ENCODE data around the gene MEPCE. TPM values are rescaled to one million over a fixed set of nuclear protein-coding genes. Genes with fewer than 3 reads are reported as not detected.

The MEPCE gene
- total and polyA plus RNA-seq, 9 of the 15 experiments (the other 6 are each of a cell fraction or from before 2014, with no cell fraction given): 10.9 to 76.3 (median 44.1) TPM

- 86% methylated on average over 22 of the region's 32 CpGs for WGBS (ENCODE audit: insufficient coverage, low coverage, missing lambda C conversion rate)
- H3K4me1 ChIP-seq (replicated peaks in 1 of 2; ENCODE audit: control insufficient read depth in 2 of 2, insufficient read depth in 2 of 2, low read length in 2 of 2): peaks cover 0 to 27% of the 10 kb centered on the region in 2 experiments; a peak in 4 of 5 replicates
- CTCF ChIA-PET (ENCODE audit: low intra/inter-chr PET ratio): interaction anchor here (0.9 to 3.4 kb wide), 4 partner anchors 12 to 333 kb away, joined by 3 to 10 read pairs (median 3); no protein-coding TSS in a partner anchor
- TF ChIP-seq ZBTB7A (IDR thresholded peaks at IDR 0.05; ENCODE audit: borderline replicate concordance, control insufficient read depth, low read depth, low read length) (peak; percentile 16; the same call in 1 of the 2 replicates), BRCA1 (IDR thresholded peaks at IDR 0.05) (no peak), BRCA1 (CRISPR knock-in tag; IDR thresholded peaks at IDR 0.05) (no peak), ZNF324 (CRISPR knock-in tag; IDR thresholded peaks at IDR 0.05) (no peak), POLR2AphosphoS5 (IDR thresholded peaks at IDR 0.05; ENCODE audit: control insufficient read depth, insufficient read depth, low read depth, low read length) (peak; percentile 15; the same call in 1 of the 2 replicates), POU5F1 (IDR thresholded peaks at IDR 0.05; ENCODE audit: borderline replicate concordance, low read depth, low read length, partially characterized antibody) (no peak), POLR2G (IDR thresholded peaks at IDR 0.05; ENCODE audit: low read depth, low read length) (peak; percentile 56), RBFOX2 (IDR thresholded peaks at IDR 0.05; ENCODE audit: low read depth, low read length) (peak; percentile 56), KHSRP (IDR thresholded peaks at IDR 0.05) (no peak), ZNF586 (CRISPR knock-in tag; conservative IDR thresholded peaks at IDR 0.05) (no peak)
- H3K9ac ChIP-seq (ENCODE audit: insufficient read depth in 1 of 2, low read depth in 2 of 2, low read length in 2 of 2): no peak overlapping the region
- intact Hi-C loops (cut with micrococcal nuclease): loop anchor here (5.0 kb wide), 1 partner anchor 385 kb away; the partner anchor contains the start of gene SLC12A9
- H2AFZ ChIP-seq (ENCODE audit: low read depth, low read length): no peak overlapping the region
- H4K20me1 ChIP-seq (replicated peaks; ENCODE audit: control insufficient read depth, insufficient read depth, low read length): peaks cover 8% of the 10 kb centered on the region
- DNase-seq (ENCODE audit: extremely low read depth in 1 of 4, low spot score in 3 of 4): no peak
- no peaks in the 10 kb centered on the region for H3K27me3 ChIP-seq (ENCODE audit: control insufficient read depth in 2 of 2, insufficient read depth in 2 of 2, low read length in 2 of 2)
- H3K9me3 ChIP-seq (replicated peaks; ENCODE audit: control insufficient read depth, insufficient read depth, low read depth, low read length): no peaks in the 10 kb centered on the region
- no peak overlapping the region for H3K4me3 ChIP-seq
- in situ Hi-C loops (cut with MboI): loop anchor here (25.0 kb wide), 1 partner anchor 95 kb away; the partner anchor contains the start of gene SAP25
- no peaks in the 10 kb centered on the region for H3K9me1 ChIP-seq (ENCODE audit: control insufficient read depth, insufficient read depth, low read length)
- peaks cover 3% of the 10 kb centered on the region; the same call in 1 of the 3 replicates for H3K79me2 ChIP-seq (ENCODE audit: control insufficient read depth, insufficient read depth, low read length)
- H3K36me3 ChIP-seq (ENCODE audit: control insufficient read depth, insufficient read depth, low read length): peaks cover 44% of the 10 kb centered on the region; the same call in 2 of the 3 replicates
- TSS peak; percentile 79 for BruUV-seq (replicated peaks)
- POLR2A ChIA-PET: interaction anchor here (0.6 kb wide), 1 partner anchor 333 kb away, joined by 5 read pairs; no protein-coding TSS in a partner anchor
- no peak overlapping the region for H3K27ac ChIP-seq (ENCODE audit: extremely low read depth, low read depth, low read length)
- ATAC-seq: no peak
- FAIRE-seq: no peak
- H3K4me2 ChIP-seq (ENCODE audit: insufficient read depth, low read length): no peak overlapping the region
Measured at GRCh38 chr7:100466653-100467605, 37.3 kb downstream of the MEPCE start.
